ENCODE measurements around the gene FAAH.

FAAH gene

DNA sequence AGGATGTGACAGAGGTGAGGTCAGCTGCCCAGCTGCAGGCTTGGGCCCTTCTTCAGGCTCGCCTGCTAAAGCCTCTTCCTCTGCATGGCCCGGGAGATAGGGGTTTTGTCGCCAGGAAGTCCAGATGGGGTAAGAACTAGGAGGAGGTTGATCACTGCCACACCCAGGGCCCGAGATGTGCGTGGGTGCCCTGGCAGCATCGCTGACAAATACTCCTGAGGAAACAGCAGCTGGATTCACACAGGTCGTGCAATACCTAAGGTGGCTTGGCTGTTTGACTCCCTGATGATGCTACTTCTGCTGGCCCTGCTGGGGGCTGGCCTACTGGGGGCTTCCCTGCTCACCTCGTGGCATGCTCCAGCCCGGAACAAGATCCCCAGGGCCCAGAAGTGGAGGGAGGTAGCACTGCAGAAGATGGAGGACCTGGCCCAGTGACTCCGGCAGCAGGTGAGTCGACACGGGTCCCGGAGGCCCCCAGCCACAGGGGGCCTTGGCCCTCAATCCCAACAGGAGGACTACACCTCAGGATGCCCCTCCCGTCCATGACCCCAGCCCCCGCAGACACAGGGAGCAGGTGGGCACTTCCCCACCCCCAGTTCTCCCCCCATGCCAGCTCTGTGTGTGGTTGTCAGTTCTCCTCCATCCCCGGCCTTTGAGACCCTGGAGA is 29.6 kb downstream of the FAAH start:
- no peak for DNase-seq

DNA sequence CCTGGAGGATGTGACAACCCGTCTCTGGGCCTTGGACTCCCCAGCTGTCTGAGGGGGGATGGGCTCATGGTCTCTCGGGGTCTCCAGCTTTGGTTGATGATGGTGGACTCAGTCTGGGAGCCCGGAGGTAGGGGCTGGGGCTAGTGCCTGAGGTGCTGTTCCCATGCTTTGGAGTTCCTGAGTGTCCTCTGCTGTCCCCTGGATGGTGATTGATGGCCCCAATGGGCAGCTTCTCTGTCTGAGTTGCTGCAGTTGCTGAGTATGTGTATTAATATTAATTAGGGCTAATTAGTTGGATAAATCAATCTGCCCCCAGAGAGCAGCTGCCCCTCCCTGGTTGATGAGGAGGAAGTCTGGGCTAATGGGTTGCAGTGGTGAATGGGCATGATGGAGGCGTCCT is 30.6 kb downstream of the FAAH start:
- DNase-seq, result no peak

DNA sequence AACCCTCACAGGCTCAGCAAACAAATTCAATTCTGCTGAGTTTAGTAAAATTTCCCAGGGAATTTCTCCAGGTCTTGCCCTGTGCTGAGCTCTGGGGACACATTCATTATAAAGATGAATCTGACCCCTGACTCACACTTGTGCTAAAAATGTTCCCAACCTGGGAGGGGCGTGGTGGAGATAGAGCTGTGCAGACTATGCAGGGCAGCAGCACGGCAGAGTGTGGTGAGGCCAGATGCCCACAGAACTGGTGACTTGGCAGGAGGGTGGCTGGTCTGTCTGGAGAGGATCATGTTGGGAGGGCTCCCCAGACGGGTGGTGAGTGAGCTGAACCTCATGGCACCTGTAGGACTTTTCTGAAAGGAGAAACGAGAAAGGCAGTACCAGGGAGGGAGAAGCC is 31.6 kb downstream of the FAAH start:
- no peak for DNase-seq

DNA sequence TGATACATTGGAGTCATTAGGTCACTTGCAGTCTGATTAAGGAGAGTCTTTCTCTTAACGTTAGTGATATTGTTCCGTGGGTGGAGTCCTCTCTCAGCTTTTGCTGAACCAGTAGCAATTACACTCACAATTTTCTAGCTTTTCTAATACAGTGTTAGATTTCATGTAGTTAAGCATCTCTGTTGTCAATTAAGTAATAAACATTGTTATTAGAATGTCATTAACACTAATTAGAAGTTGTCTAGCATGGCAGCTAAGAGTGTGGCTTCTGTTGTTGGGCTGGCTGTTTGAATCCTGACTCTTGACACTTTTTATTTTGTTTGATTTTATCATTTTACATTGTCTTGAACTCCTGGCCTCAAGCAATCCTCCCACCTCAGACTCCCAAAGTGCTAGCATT is 33.4 kb downstream of the FAAH start:
- DNase-seq, result no peak

DNA sequence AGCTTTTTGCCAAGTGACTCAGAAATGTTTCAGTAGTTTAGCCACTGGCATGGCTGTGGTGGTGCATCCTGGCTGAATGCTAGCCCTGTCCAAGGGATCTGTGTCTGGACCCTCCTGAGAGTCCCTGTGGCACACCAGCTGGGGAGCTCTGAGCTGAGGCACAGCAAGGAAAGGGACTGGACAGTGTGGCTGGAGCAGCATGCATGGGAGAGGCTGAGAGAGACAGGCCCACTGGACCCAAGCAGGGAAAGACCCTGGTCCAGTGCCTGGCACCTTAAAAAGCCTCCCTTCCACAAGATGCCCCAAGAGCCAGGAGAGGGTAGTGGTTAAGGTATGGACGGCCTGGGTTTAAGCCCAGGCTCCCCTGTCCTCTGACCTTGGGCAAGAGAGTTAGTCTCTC is 35.3 kb downstream of the FAAH start:
- DNase-seq, result no peak

DNA sequence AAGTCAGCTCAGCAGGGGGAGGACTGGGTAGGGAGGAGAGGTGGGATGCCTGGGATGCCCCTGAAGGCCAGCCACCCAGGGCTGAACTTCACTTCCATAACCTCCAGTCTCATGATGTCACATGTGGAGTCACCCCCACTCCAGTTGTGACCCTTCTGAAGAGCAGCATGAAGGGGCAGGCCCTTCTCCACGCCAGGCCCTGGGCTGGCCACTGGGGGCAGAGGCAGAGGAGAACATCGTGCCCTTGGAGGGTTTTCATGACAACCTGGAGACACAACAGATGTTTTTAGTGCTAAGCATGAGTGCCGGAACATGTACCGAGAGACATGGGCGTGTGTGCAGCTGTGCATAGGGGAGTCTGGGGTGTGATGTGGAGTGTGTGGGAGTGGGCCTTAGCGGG is 37.6 kb downstream of the FAAH start:
- DNase-seq, result no peak

DNA sequence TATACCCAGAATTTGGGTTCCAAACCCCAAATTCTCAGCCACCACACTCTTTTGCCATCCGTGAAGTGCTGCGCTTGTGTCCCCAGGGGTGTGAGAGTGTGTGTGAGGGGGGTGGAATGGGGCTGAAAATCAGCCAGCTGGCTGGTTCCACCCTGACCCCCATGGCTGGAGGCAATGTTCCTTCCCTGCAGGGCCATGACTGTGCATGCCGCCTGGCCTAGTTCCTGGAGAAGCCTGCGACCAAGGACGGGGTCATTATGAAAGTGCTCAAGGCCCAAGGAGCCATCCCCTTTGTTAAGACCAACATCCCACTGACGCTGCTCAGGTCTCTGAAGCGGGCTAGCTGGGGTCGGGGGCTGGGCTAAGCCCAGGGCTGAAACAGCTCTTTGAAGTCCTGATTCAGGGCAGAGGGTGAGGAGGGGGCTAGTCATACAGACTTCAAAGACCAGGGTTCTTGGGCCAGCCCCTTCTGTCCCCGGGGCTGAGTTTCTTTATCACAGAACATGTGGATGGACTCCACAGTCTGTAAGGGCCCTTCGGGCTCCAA is 38.7 kb downstream of the FAAH start:
- no peak for DNase-seq

DNA sequence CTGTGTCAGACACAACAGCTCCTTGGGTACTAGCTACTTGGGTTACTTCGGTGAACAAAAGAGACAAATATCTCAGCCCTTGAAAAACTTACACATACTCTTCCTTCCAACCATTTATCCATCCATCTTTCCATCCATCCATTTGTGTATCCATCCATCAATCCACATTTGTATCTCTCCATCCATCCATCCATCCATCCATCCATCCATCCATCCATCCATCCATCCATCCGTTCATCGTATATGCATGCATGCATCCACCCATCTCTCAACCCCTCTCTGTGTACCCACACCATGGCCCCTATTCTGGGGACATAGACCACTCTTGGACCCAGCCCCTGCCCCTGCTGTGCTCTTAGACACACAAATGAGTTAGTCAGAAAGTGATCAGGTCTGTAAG is 40.2 kb downstream of the FAAH start:
- no peak for DNase-seq

DNA sequence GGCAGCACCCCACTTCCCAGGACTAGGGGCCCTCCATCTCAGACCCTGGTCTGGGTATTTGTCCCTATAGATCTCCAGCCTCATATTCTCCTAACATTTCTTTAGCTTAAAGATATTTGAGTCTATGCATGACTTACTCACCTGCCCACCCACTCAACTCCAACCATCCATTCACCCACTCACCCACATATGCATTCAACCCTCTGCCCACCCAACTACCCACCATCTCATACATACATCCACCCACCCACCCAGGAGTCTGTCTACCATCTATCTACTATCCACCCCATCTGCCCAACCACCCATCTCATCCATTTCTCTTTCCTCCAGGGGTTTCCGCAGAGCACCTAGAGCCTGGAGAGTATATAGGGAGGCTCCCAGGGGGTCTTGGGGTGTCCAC is 42.7 kb downstream of the FAAH start:
- DNase-seq, result no peak

DNA sequence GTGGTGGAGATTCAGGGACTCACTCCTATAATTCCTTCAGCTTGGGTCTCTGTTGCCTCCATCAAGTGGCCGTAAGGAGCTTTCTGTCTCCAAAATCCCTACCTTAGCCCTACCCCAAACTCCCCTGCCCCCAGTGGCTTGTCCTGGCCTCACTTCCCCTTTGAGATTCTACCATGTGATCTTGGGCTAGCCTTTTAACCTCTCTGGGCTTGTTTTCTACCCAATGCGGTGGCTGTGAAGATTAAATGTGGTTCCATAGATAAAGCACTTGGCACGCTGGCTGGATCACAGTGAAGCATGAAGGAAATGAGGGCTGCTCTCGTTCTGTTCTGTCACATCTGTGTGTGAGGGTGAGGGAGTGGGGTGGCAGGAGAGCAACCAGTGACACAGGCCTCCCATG is 43.6 kb downstream of the FAAH start:
- DNase-seq, result no peak

DNA sequence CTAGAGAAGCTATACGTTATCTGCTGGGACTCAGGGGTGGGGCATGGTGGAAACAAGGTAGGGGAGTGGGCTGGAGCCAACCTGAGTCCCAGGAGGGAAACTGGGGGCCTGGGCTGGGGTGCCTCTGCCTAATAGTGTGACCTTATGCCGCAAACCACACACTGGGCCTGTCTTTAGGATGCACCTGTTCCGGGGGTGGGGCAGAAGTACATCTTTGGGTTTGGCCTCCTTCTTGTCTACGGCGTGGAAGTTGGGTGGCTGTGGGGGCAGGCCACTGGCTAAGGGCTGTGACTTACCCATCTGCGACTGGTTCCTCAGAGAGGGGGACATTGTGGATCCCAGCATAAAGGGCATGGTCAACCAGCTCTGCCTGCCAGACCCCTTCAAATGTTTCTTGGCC is 44.2 kb downstream of the FAAH start:
- DNase-seq, result no peak

DNA sequence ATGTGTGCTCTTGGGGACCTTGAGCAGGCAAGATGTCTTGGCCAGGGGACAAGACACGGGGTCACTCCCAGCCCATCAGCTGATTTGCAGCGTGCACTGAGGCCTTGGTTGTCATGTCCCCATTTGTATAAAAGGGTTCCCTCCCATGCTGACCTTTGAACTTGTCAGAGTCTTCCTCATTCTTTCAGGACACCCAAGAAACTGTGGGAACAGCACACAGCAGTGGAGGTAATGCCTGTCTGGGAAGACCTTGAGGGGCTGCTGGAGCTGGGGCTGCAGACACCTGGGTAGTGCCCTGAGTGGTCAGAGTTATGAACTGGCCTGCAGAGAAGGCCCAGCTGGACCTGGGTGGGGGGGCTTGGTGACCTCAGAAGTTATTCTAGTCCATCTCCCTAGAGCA is 46.4 kb downstream of the FAAH start:
- no peak for DNase-seq

DNA sequence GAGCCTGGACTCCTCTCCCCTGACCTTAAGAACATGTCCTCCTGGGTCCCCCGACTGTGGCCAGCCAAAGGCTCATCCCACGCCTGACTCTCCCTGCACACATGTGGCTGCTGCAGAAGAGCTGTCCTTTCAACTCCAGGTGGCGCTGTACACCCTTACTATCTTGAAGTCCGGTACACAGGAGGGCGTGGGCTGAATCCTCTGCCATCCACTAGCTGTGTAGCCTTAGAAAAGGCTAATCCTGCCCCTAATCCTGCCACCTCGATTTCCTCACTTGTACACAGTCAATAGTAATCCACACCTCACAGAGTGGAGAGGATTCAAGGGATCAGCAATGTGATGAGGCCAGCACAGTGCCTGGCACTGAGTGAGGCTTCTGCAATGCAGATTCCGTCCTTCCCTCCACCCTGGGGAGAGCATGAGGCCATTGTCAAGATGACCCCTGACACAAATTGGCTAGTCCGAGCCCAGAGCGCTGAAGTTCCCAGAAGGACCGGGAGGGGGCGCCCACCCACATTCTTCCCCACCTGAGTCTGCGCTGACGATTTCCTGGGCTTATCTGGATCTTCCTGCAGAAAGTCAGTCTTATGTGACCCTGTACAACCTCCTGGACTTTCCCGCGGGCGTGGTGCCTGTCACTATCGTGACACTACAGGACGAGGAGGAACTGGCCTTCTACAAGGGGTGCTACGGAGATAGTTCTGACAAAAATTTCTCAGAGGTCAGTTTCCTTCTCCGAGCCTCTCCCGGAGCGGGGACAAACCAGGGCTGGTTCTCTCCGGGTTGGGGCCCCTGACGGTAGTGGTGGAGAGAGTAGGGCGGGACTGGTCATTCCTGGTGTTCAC is 48.4 kb downstream of the FAAH start:
- DNase-seq, result peak; percentile 40

DNA sequence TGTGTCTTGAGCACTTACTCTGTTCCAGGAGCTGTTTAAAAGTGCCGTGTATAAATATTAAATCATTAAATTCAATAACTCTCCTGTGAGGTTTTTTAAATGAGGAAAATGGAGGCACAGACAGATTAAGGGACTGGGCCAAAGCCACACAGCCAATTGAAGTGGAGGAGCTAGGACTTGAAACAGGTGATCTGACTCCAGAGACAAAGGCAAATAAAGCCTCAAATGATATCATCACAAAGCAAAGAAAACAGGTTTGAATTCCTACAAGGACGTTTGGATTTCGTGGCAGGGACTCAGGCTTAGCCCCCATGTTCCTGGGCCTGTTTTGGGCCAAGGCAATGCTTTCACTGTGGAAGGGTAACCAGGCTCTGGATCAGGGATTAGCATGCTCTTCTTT is 50.3 kb downstream of the FAAH start:
- DNase-seq, result no peak

DNA sequence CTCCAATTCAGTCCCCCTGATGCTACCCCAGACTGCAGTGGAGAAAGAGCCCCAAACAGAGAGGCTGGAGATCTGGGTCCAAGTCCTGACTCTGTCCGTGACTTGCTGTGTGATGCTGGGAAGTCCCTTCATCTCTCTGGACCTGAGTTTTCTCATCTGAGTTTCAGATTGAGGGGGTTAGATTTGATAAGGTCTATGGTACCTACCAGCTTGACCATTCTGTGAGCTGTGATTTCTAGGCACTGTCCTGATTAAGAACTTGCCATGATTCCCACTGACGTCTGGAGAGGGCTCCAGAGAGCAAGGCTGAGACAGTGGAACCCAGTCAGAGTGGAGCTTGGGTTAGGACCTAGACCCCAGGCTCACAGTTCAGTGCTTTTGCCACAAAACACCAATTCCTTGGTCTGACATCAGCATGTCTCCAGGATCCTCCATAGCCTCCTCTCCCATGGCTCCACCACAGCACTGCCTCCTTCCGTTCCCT is 51.7 kb downstream of the FAAH start:
- DNase-seq, result no peak

DNA sequence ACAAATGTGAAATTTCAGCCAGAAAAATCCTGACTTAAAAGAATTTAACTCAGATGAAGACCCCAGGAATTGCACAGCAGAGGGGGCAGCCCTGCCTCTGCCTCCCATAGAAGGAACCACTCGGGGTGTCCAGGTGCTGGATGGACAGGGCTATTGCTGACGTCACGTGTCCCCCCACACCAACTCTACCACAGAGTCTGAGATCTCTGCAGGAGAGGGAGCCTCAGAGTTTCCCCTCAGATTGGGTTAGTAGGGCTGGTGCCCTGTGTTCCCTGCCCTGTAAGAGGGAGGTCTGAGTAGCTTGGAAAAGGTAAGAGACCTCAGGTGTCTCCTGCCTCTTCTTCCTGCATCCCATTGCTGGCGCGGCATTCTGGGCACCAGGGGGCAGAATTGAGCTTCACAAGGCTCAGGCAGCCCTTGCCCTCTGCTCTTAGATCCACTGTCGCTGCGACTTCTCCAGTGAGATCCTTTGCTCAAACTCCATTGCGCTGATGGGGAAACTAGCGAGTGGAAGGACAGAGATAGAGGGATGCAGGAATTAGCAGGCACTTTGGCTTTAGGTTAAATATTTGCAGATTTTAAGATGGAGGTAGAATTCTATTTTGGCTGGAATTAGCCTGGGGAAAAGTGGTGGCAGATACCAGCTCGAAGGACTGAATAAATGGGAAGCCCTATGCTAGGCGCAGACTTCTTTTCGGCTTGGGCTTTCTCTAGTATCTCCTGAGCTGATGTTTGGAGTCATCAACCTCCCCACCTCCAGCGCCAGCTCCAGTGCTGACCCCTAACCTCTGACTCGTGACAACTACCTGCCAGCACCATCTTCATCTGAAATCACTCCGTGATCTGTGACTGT is 52.8 kb downstream of the FAAH start:
- DNase-seq, result peak; percentile 73

DNA sequence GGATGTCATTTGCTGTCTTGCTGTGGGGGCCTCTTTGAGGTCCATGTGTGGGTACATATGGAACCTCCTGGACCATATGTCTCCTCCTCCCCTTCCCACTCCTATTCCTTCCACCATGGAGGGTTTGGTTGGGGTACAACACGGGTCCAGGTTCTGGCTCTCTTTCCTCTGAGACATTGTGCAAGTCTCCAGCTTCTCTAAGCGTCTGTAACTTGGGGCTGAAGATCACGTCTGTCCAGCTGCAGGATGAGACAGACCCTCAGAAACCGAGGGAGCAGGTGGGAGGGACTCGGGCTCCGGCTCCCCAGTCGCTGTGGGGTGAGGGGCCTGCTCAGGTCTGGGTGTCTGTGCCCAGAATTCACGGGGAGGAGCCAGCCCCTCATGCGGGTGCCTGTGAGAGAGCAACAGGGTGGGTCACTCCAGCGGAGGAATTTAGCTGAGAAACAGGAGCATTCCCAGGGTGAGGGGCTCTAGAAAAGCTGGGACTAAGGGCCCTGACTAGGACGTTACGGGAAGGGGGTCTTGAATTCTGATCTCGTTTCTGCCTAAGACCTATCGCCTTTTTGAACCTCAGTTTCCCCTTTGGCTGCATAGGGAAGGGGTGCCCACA is 53.5 kb downstream of the FAAH start:
- DNase-seq, result no peak

DNA sequence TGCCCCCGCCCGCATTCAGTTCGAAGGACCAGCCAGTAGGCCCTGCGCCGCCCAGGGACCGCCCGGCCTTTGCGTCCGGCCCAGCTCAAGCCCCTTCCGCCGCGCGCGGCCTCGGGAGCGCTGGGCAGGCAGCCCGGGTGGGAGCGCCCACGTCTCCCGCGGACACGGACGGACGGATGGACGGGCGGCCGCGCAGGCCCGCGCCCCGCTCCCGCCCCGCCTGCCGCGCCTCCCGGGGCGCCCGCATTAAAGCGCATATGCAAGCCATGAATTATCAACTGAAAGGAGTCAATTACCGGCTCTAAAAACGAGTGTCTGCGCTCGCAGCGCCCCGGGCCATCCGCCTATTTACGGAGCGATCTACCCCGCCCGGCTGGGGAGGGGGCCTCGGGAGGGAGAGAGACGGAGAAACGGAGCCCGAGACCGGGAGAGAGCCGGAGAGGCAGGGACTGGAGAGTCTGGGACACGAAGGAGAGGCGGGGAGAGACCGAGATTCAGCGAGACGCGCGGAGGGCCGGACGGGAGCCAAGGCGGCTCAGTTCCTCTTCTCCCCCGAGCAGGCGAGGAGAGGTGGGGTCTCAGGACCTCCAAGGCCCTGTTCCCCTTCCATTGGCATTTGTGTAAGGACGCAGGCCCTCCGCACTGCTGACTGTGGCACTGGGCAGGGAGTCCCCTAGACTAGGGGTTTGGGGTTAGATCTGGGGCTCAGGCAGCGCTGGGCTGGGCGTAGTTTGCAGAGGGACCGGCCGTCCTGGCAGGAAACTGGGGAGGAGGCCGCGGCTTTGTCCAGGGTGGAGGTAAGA is 54.2 kb downstream of the FAAH start:
- no peak for DNase-seq

DNA sequence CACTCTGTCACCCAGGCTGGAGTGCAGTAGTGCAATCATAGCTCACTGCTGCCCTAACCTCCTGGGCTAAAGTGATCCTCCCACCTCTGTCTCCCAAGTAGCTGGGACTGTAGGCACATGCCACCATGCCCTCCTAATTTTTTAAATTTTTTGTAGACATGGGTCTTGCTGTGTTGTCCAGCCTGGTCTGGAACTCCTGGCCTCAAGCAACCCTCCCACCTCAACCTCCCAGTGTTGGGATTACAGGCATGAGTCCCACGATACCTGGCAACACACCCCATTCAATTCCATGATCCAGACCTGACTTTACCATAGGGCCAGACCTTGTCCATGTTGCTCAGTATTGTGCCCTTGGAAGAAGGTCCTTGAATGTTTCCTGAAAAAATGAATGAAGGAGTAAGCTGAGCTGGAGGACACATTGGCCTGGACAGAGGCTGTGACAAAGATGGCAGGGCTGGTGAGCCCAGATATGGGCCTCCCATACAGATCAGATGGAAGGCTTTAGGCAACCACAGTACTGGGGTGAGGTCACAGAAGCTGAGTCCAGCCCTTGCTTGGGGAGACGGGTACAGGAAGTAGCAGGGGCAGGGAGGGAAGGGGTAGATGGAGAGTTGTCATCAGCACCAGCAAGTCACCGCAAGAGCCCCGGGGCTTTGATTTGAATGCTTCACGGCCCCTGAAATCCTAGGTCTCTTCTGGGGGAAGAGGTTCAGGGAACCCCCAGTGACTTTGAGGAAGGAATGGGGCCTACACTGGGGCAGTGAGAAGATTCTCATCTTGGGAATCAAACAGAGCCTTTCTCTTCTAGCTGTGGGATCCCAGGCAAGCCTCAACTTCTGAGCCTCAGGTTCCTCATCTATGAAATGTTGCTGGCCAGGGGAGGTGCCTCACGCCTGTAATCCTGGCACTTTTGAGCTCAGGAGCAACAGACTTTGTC is 55.4 kb downstream of the FAAH start:
- no peak for DNase-seq

DNA sequence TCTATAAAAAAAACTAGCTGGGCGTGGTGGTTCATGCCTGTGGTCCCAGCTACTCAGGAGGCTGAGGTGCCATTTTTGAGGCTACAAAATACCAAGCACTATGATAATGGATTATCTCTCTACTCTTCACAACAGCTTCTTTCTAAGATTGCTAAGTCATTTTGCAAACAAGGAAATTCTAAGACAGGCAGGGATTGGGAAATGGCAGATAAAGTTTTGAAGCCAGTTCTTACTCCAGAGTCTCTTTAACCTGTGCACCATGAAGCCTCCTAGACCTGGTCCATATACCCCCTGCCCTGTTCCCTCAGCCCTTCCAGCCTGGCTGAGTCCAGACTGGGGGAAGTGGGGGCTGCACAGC is 56.0 kb downstream of the FAAH start:
- no peak for DNase-seq

Data from midbrain (tissue), 1 donor.